Eye (tissue), 1 donor: ENCODE measurements around the gene RNLS.

Experiments used
- DNase-seq: peaks from one replicate; pipeline ENCODE4 v3.0.0-alpha.2; 2015

Gene RNLS

GRCh38 chr10:88546497-88546896 lies 36.6 kb downstream of the RNLS start:
- DNase-seq: no peak

- no peak for DNase-seq
These were observed 37.8 kb downstream of the RNLS start for GRCh38 chr10:88545359-88545758.

- DNase-seq: no peak
These were observed 38.8 kb downstream of the RNLS start for GRCh38 chr10:88544140-88544870.

DNA sequence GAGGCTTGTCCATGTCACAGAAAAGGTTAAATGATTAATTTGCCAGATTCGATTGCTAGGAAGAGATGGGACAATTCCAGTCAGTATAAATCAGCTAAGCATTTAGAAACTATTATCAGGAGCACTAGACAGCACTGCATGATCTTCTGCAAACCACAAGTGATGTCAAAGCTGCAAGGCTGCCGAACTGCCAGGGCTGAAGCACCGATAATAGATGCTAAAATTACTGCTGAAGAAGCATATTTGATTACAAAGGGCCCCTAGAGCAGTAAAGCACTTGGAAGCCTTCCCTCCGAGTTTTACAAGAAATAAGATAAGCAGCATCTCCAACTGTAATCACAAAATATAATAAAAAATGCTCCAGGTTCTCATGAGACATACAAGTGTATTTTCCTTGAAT lies 40.6 kb downstream of the RNLS start:
- DNase-seq: no peak

DNA sequence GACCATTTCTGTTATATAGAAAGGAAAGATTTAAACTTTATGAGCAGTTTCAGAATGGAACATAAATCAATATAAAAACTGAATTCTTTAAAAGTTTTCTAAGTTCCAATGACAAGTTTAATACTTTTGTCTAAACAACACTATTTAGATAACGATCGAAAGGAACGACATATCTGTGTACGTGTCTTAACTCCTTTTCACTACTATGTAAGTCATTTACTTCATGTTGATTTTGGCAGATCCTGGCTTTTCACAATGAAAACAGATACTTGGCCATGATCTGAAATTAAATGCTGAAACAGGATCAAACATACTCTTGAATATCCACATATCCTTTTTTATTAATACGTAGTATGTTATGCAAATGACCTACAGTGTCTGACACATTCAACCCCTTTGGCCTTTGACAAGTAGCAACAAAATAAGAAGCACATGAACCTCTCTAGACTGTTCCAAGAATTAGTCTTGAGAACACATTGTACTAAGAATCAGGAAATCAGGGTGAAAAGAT lies 41.9 kb downstream of the RNLS start:
- DNase-seq: no peak

DNA sequence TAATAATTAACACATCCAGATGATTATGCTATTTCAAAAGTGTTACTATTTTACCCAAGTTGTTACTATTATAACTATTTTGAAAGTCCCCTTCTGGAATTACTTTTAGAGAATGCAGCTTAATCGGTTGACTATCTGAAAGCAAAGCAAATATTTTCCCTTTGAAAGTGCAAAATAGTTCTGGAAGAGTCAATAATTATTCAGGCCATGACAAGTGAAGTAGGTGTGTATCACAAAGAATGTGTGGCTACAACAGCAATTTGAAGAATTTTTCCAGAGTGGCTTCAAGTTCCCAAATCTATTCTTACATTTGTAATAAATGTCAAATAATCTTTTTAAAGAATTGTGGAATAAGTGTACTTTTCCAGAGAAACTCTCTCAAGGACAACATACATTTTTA lies 42.8 kb downstream of the RNLS start:
- DNase-seq: no peak

DNA sequence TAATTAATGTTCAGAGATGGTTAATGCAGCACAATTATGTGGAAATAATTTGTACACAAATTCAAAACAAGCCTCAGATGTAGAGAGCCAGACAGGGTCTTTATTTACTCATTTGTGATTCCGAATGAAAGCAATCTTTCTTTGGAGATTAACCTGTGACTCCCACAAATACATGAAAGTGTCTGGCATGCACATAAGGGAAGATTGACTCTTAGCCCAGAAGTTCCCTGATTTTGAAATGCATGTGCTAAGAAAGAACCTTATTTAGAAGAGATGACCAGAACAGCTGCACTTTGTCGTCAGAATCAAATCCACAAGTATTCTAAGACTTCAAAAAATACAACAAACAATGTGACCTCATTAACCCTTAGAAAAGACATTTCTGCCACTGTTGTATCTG lies 45.1 kb downstream of the RNLS start:
- DNase-seq: no peak

DNA sequence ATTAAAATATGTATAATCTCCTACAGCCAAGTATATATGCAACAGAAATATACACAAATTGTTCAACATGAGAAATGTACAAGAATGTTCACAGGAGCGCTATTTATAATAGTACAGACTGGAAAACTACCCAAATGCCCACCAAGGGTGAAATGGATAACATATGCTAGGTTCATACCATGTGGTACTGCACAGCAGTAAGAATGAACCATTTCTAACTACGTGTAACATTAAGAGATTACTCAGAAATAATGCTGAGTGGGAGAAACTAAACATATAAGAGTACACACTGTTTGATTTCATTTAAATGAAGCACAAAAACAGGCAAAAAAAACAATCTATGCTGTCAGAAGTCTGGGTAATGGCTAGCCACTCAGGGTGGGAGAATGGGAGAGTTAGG lies 45.8 kb downstream of the RNLS start:
- no peak for DNase-seq

DNA sequence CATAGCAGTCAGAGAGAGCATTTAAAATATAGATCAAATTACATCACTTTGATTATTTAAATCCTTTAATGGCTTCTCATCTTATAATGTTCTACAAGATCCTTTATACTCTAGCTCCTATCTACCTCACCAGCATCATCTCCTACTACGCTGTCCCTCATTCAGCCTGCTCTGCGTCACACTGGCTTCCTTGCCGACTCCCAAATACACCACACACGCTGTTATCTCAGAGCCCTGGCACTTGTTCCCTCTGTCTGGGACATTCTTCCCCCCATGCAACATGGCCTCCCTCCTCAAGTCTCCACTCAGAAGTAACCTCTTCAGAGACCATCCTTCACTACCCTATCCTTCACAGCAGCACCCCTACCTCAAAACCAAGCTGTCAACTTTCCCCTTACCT lies 46.7 kb downstream of the RNLS start:
- no peak for DNase-seq

- no peak for DNase-seq
These were observed 48.9 kb downstream of the RNLS start for GRCh38 chr10:88534072-88534665.

DNA sequence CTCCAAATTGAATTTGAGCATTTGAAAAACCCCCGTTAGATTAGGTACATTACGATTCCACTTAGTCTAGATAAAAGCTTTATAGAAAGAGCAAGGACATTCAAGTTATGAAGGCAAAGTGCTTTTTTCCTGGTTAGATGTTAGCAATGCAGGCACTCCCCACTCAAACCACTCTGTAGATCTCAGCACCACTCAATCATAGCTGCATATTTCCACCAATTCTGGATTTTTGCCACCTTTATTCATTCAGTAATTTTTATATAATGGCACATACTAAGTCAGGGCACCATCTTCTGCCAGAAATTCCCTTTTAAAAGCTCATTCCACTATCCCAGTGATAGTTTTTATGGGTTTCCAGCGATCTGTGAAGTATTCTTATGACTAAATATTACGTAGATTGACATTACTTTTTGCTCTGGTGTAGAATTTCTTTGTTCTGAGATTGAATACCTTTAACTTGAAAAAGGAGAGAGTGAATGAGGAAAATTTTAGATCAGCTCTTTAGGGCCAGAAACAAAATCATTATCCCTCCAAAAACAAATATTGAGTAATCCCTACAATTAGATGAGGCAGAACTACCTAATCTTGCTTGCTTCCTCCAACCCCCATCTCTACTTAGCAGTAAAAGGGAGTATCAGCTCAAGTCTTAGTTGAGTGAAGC lies 51.6 kb downstream of the RNLS start:
- no peak for DNase-seq

GRCh38 chr10:88530629-88531391 lies 52.3 kb downstream of the RNLS start:
- no peak for DNase-seq

- DNase-seq: no peak
These were observed 53.0 kb downstream of the RNLS start for GRCh38 chr10:88530093-88530492.

DNA sequence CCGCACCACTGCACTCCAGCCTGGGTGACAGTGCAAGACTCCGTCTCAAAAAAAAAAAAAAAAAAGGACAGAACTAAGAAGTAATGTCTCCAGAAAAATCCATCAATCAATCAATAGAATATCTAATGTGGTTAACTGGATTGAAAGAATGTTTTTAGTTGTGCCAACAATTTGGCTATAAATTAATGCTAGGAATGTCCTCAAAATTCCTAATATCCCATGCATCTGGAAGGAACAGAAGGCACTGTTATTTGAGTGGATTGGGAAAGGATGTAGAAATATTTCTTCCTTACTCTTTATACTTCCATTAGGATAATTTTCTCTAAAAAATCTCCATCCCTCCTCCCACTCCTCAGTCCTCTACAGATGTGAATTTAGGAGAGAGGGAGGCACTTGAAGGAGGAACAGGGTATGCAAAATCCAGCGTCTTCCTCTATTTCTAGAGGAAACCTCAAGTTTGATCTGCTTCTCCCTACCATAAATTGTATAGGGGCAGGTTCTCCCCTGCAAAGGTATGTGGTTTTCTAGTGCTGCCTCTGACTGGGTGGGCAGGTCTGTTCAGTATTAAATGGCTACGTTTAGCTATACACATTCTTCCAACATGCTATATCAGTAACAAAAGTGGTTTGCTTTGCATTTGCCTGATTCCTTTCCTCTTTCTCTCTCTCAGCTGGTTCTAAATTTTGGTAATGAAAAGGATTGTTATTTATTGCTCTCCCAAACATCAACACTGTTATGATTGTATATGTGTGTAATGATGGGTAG lies 54.1 kb downstream of the RNLS start:
- no peak for DNase-seq

DNA sequence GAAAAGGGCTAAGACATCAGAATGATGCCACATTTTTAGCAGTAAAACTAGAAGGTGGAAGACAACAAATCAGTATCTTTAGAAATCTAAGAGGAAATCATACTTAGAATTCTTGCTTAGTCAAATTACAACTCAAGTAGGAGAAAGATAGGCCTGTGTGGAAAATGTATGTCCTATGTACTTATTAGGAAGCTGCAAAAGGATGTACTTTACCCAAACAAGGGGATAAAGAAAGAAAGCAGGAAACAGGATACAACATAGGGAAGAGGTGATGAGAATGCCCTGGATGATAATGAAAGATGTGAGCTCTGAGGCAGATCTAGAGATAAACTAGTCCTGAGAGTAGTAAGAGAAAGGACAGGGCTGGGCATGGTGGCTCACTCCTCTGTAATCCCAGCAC lies 54.9 kb downstream of the RNLS start:
- no peak for DNase-seq

- no peak for DNase-seq
These were observed 55.9 kb downstream of the RNLS start for GRCh38 chr10:88527245-88527644.

DNA sequence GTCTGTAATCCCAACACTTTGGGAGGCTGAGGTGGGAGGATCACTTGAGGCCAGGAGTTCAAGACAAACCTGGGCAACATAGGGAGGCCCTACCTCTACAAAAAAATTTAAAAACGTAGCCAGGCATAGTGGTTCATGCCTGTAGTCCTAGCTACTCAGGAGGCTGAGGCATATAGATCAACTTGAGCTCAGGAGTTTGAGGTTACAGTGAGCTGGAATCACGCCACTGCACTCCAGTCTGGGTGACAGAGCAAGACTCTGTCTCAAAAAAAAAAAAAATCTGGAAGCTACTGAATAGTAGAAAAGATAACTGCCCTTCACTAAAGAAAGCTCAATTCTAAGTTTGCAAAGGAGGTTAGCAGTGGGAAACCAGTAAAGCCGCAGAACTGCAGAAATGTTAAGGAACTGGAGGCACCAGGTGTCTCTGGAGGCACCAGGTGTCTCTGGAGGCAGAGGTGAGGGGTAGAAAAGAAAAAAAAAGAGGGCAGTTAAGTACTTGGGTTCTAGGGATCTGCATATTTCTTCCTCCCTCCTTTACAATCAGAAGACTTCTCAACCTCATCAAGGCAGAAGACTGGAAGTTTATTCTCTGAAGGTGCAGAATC lies 56.5 kb downstream of the RNLS start:
- no peak for DNase-seq

DNA sequence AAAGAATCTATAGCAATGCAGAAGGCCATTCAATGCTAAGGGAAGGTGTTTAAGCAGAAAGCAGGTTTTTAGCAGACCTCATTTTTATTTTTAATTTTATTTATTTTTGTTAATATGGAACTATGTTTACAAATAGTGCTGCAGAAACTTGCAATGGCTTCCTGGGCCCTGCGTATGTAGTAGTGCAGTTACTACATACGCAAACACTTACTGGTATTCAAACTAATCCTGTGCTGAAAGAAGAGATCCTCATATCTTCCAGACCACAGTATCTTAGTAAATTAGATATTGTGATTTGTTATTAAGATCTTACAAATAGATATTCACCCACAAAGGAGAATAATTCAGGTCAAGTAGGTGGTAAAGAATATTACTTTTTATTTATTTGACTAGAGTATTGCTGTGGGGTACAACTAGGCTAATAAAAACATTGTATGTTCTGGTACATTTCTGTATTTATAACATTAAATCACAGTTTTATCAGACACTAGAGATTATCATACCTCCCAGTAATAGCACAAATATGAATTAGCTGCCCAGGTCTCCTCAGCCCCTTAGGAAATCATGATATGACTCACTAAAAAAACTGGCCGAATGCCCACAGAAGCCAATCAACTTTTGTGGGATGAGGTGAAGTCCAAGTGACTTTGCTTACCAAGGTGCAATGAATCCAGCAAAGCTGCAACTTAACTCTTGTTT lies 57.6 kb downstream of the RNLS start:
- no peak for DNase-seq

DNA sequence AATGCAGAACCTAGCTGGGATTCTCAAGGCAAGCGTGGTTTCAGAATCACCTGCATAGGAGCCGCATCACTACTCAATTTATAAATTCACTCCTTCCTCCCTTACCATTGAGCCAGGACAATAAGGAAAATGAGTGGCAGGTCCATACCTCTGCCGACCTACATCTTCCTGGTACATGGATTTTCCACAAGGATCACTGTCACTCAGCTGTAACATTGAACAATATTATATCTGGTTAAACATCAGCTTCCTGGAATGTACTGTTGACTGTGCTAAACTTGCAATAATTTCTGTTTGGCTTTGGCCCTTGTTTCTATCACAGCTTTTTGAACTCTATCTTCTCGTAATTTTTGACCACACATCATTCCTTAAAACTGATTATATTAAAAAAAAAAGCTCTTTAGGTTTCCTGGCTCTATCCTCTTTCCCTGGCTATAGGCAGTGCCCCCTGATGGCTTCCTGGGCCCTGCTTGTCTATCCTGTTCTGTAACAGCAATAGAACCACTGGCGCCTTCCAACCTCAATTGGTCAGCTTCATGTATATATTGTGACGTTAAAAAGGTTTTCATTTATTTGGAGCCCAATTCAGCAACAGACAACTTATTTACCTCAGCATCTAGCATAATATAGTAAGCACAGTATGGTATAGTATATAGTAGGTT lies 59.2 kb downstream of the RNLS start:
- no peak for DNase-seq

GRCh38 chr10:88522715-88523114 lies 60.4 kb downstream of the RNLS start:
- no peak for DNase-seq

GRCh38 chr10:88521791-88522190 lies 61.3 kb downstream of the RNLS start:
- DNase-seq: no peak
